Hematopoietic multipotent progenitor cell treated with erythropoietin and hydrocortisone succinate and interleukin-3 and kit ligand, for 15 days (in vitro differentiated cells): ENCODE data around the gene TACC2.

Source experiments
- DNase-seq: peaks from one replicate; pipeline ENCODE4 v3.0.0-alpha.2; 2015; ENCODE audit warnings: low spot score

The TACC2 gene

GRCh38 chr10:122144199-122144598 lies 155.2 kb downstream of the TACC2 start:
- DNase-seq, result no peak

- DNase-seq, result no peak
Observed at GRCh38 chr10:122145113-122145512, 156.2 kb downstream of the TACC2 start.

GRCh38 chr10:122147663-122148062 lies 158.7 kb downstream of the TACC2 start:
- no peak for DNase-seq

GRCh38 chr10:122148876-122149560 lies 160.1 kb downstream of the TACC2 start:
- DNase-seq, result no peak

- DNase-seq, result no peak
Observed at GRCh38 chr10:122149561-122150505, 160.9 kb downstream of the TACC2 start.

- DNase-seq, result no peak
Observed at GRCh38 chr10:122151121-122151694, 162.2 kb downstream of the TACC2 start.

GRCh38 chr10:122152544-122152943 lies 163.6 kb downstream of the TACC2 start:
- DNase-seq, result no peak

- DNase-seq, result no peak
Observed at GRCh38 chr10:122154031-122154544, 165.1 kb downstream of the TACC2 start.

- DNase-seq, result no peak
Observed at GRCh38 chr10:122154545-122155366, 165.8 kb downstream of the TACC2 start.

- no peak for DNase-seq
Observed at GRCh38 chr10:122157451-122157850, 168.5 kb downstream of the TACC2 start.

GRCh38 chr10:122158362-122158761 lies 169.4 kb downstream of the TACC2 start:
- no peak for DNase-seq

GRCh38 chr10:122159141-122159970 lies 170.4 kb downstream of the TACC2 start:
- no peak for DNase-seq

GRCh38 chr10:122161795-122162194 lies 172.8 kb downstream of the TACC2 start:
- DNase-seq, result no peak

- DNase-seq, result no peak
Observed at GRCh38 chr10:122162671-122163173, 173.8 kb downstream of the TACC2 start.

- no peak for DNase-seq
Observed at GRCh38 chr10:122163174-122164022, 174.4 kb downstream of the TACC2 start.

GRCh38 chr10:122164023-122164601 lies 175.1 kb downstream of the TACC2 start:
- DNase-seq, result no peak

- no peak for DNase-seq
Observed at GRCh38 chr10:122164815-122165483, 176.0 kb downstream of the TACC2 start.

GRCh38 chr10:122165484-122166276 lies 176.7 kb downstream of the TACC2 start:
- DNase-seq, result no peak
